ENCODE measurements around the gene NR2C1.

Gene NR2C1

GRCh38 chr12:95054206-95054605 lies 19.2 kb downstream of the NR2C1 start:
- TF ChIP-seq CTCF (IDR thresholded peaks at IDR 0.05; ENCODE audit: borderline replicate concordance, control extremely low read depth, extremely low read depth, insufficient read depth, missing control alignments) = no peak
- in situ Hi-C loops (cut with MboI; ENCODE audit: low sequenced_read_pairs, unreplicated experiment) = no loop called here
- DNase-seq (ENCODE audit: low spot score) = no peak

GRCh38 chr12:95051241-95051640 lies 22.2 kb downstream of the NR2C1 start:
- no peak for TF ChIP-seq CTCF (IDR thresholded peaks at IDR 0.05; ENCODE audit: borderline replicate concordance, control extremely low read depth, extremely low read depth, insufficient read depth, missing control alignments)
- DNase-seq (ENCODE audit: low spot score) = no peak
- in situ Hi-C loops (cut with MboI; ENCODE audit: low sequenced_read_pairs, unreplicated experiment) = no loop called here

- DNase-seq (ENCODE audit: low spot score) = no peak
- in situ Hi-C loops (cut with MboI; ENCODE audit: low sequenced_read_pairs, unreplicated experiment) = no loop called here
- no peak for TF ChIP-seq CTCF (IDR thresholded peaks at IDR 0.05; ENCODE audit: borderline replicate concordance, control extremely low read depth, extremely low read depth, insufficient read depth, missing control alignments)
Observed at GRCh38 chr12:95037906-95038305, 35.5 kb downstream of the NR2C1 start.

- in situ Hi-C loops (cut with MboI; ENCODE audit: low sequenced_read_pairs, unreplicated experiment) = no loop called here
- DNase-seq (ENCODE audit: low spot score) = no peak
- no peak for TF ChIP-seq CTCF (IDR thresholded peaks at IDR 0.05; ENCODE audit: borderline replicate concordance, control extremely low read depth, extremely low read depth, insufficient read depth, missing control alignments)
Observed at GRCh38 chr12:95034750-95035149, 38.7 kb downstream of the NR2C1 start.

- in situ Hi-C loops (cut with MboI; ENCODE audit: low sequenced_read_pairs, unreplicated experiment) = no loop called here
- DNase-seq (ENCODE audit: low spot score) = no peak
- no peak for TF ChIP-seq CTCF (IDR thresholded peaks at IDR 0.05; ENCODE audit: borderline replicate concordance, control extremely low read depth, extremely low read depth, insufficient read depth, missing control alignments)
Observed at GRCh38 chr12:95022477-95022876, 50.9 kb downstream of the NR2C1 start.

- in situ Hi-C loops (cut with MboI; ENCODE audit: low sequenced_read_pairs, unreplicated experiment) = no loop called here
Observed at GRCh38 chr12:95017482-95017881, 55.9 kb downstream of the NR2C1 start.

More at GRCh38 chr12:95017482-95017881, 55.9 kb downstream of the NR2C1 start:
- no peak for TF ChIP-seq CTCF (IDR thresholded peaks at IDR 0.05; ENCODE audit: borderline replicate concordance, control extremely low read depth, extremely low read depth, insufficient read depth, missing control alignments)
- peak; percentile 20 for DNase-seq (ENCODE audit: low spot score)
